GM20000 (cell line): Measurements from ENCODE around the gene SEC14L2.
A peak's percentile ranks its signal among the peaks of the same experiment; 100 is the strongest.

Experiments
- DNase-seq: peaks from one replicate; pipeline ENCODE4 v3.0.0; 2012; ENCODE audit warnings: low spot score
- CTCF ChIP-seq: IDR thresholded peaks from 2 replicates; pipeline ENCODE4 v1.5.1; 2012; ENCODE audit warnings: mild to moderate bottlenecking, control low read depth; ENCODE audit errors: extremely low read depth, missing control alignments

Gene SEC14L2

GRCh38 chr22:30435674-30436126 lies 38.9 kb downstream of the SEC14L2 start:
- DNase-seq: peak; percentile 26
- TF ChIP-seq CTCF: no peak

GRCh38 chr22:30436196-30436595 lies 39.4 kb downstream of the SEC14L2 start:
- no peak for TF ChIP-seq CTCF
- no peak for DNase-seq

GRCh38 chr22:30438559-30438958 lies 41.7 kb downstream of the SEC14L2 start:
- no peak for TF ChIP-seq CTCF
- DNase-seq: no peak

- no peak for TF ChIP-seq CTCF
- no peak for DNase-seq
Observed at GRCh38 chr22:30439226-30439625, 42.4 kb downstream of the SEC14L2 start.

- TF ChIP-seq CTCF: no peak
- DNase-seq: no peak
Observed at GRCh38 chr22:30439836-30440235, 43.0 kb downstream of the SEC14L2 start.

DNA sequence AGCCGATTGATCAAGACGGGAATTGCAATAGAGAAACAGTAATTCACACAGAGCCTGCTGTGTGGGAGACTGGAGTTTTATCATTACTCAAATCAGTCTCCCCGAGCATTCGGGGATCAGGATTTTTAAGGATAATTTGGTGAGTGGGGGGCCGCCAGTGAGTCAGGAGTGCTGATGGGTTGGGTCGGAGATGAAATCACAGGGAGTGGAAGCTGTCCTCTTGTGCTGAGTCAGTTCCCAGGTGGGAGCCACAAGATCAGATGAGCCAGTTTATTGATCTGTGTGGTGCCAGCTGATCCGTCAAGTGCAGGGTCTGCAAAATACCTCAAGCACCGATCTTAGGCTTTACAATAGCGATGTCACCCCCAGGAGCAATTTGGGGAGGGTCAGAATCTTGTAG lies 44.3 kb downstream of the SEC14L2 start:
- DNase-seq: no peak
- no peak for TF ChIP-seq CTCF

DNA sequence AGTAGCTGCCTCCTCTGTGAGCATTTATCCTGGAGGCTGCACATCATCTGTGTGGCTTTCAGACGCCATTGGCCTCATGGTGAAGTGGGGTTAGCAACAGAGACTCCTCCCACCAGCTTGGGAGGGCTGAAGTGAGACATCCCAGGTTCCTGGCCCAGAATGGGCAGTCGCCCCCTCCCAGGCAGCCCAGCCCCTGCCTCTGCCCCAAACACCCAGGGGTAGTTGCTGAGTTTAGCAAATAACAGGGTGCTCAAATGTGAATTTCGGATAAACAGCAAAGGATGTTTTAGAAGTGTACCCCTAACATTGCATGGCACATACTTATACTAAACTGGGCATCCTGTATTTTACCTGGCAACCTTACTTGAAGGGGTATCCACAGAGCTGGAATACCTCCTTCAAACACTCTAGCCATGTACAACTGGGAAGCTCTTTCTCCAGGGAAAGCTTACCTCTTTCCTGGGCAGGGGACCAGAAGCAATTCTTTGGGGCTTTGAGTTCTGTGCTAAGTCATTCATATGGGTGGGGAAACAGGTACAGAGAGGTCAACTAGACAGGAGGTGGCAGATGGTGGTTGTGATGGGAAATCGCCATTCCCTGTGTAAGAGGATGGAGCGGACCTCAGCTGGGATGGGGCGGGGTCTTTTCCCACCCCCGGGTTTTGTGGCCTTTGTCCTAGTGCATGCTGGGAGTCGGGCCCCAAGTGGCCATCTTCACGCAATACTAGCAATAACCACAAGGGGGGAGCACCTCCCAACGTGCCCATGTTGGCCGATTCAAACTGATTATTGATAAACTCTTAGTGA lies 48.0 kb downstream of the SEC14L2 start:
- TF ChIP-seq CTCF: peak; percentile 80
- peak; percentile 83 for DNase-seq
